ENCODE results near the gene AGBL1. TPM values are rescaled to one million over a fixed set of nuclear protein-coding genes. Genes with fewer than 3 reads are reported as not detected.

Gene AGBL1
- polyA plus RNA-seq, 2 of the 4 experiments (the other 2 are of a cell fraction), result not detected

DNA sequence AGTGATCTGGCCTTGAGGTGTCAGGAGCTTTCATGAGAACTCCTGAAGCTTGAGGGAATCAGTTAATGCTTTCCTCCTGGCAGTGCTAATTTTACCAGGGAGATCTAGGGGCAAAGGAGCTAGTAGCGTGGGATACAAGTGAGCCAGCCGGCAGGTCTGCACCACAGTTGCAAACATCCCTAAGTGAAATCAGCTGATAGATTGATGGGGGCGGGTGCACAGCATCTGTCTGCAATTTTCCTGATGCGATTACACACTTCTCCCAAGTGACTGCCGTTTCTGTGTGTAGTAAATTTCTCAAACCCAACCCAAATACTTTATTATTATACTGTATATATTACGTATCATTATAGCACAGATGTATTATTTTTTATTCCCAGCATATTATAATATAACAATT, 304.5 kb downstream of the AGBL1 start:
- Histone ChIP-seq H3K27ac (no peak overlapping the region), H3K4me1 (no peaks in the 10 kb centered on the region), H3K9me3 (no peaks in the 10 kb centered on the region), H3K4me2 (no peak overlapping the region), H3K4me3 (no peak overlapping the region)
- 21% methylated on average over 6 of the region's 6 CpGs for WGBS (ENCODE audit: missing lambda C conversion rate)
- DNase-seq (ENCODE audit: low read depth in 1 of 2, low spot score in 1 of 2) (no peak), ATAC-seq (no peak), FAIRE-seq (no peak)
- ChIA-PET POLR2A (no interaction called here), CTCF (no interaction called here)
- TF ChIP-seq KDM5A (IDR thresholded peaks at IDR 0.05) (no peak), CEBPB (IDR thresholded peaks at IDR 0.05) (no peak), EHF (CRISPR knock-in tag; IDR thresholded peaks at IDR 0.05) (no peak), JUN (IDR thresholded peaks at IDR 0.05) (no peak), EP300 (IDR thresholded peaks at IDR 0.05) (no peak), RNF2 (IDR thresholded peaks at IDR 0.05; ENCODE audit: borderline replicate concordance, low read depth) (no peak), HDAC2 (IDR thresholded peaks at IDR 0.05) (no peak)

DNA sequence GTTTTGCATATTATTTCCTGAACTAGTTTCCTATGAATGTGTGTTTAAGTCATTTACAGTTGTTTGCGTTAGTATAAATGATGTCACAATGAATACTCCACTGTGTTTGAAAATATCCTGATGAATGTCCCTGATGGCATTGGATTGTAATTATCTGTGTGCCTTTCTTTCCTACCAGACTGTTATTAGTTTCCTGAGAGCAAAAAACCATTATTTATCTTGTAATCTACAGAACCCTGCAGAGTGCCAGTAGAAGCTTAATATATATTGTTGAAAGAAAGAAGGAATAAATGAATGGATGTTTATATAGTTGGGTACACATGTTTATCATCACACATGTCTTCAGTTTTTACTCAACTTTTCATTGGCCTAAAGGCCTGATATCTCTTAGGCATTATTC, 312.6 kb downstream of the AGBL1 start:
- no peak overlapping the region for H3K27ac ChIP-seq
- ChIA-PET POLR2A (no interaction called here), CTCF (no interaction called here)
- DNase-seq (ENCODE audit: low read depth in 1 of 2, low spot score in 1 of 2) (no peak), ATAC-seq (no peak), FAIRE-seq (peak; percentile 23)
- TF ChIP-seq SREBF2 (IDR thresholded peaks at IDR 0.05), result no peak
- no peak for TF ChIP-seq MAX (IDR thresholded peaks at IDR 0.05)
- no peak for TF ChIP-seq ZFP36 (IDR thresholded peaks at IDR 0.05; ENCODE audit: borderline replicate concordance, partially characterized antibody)
- no peak for TF ChIP-seq RNF2 (IDR thresholded peaks at IDR 0.05; ENCODE audit: borderline replicate concordance, low read depth)
- TF ChIP-seq RAD21 (conservative IDR thresholded peaks at IDR 0.05 in 1 of 2, IDR thresholded peaks at IDR 0.05 in 1 of 2), result no peak
- TF ChIP-seq, protein P1, sequence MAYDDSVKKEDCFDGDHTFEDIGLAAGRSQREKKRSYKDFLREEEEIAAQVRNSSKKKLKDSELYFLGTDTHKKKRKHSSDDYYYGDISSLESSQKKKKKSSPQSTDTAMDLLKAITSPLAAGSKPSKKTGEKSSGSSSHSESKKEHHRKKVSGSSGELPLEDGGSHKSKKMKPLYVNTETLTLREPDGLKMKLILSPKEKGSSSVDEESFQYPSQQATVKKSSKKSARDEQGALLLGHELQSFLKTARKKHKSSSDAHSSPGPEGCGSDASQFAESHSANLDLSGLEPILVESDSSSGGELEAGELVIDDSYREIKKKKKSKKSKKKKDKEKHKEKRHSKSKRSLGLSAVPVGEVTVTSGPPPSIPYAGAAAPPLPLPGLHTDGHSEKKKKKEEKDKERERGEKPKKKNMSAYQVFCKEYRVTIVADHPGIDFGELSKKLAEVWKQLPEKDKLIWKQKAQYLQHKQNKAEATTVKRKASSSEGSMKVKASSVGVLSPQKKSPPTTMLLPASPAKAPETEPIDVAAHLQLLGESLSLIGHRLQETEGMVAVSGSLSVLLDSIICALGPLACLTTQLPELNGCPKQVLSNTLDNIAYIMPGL (CRISPR knock-in tag; IDR thresholded peaks at IDR 0.05; ENCODE audit: borderline replicate concordance), result no peak
- no peak for TF ChIP-seq SMC3 (IDR thresholded peaks at IDR 0.05)
- no peak for TF ChIP-seq ESRRA (IDR thresholded peaks at IDR 0.05; ENCODE audit: borderline replicate concordance, low read length)
- no peak for TF ChIP-seq HOXB13 (CRISPR knock-in tag; IDR thresholded peaks at IDR 0.05; ENCODE audit: low read depth)
- no peaks in the 10 kb centered on the region for H3K4me1 ChIP-seq
- H3K9me3 ChIP-seq, result no peaks in the 10 kb centered on the region
- WGBS (ENCODE audit: missing lambda C conversion rate), result 34% methylated on average over 1 of the region's 1 CpG
- no peak overlapping the region for H3K4me2 ChIP-seq
- H3K4me3 ChIP-seq, result no peak overlapping the region

GRCh38 chr15:86392874-86393273, 313.2 kb downstream of the AGBL1 start:
- Histone ChIP-seq H3K27ac (no peak overlapping the region), H3K4me3 (no peak overlapping the region), H3K9me3 (no peaks in the 10 kb centered on the region), H3K4me2 (no peak overlapping the region), H3K4me1 (no peaks in the 10 kb centered on the region)
- ChIA-PET POLR2A (no interaction called here), CTCF (interaction anchor here (0.8 kb wide), 1 partner anchor 10 kb away, joined by 4 read pairs; no protein-coding TSS in a partner anchor)
- TF ChIP-seq POLR2A (IDR thresholded peaks at IDR 0.05; ENCODE audit: low read length) (no peak), E2F6 (IDR thresholded peaks at IDR 0.05; ENCODE audit: borderline replicate concordance, low read depth) (no peak), NFE2L2 (conservative IDR thresholded peaks at IDR 0.05; ENCODE audit: low read length) (no peak), FOSL2 (IDR thresholded peaks at IDR 0.05) (no peak), FOSL2 (CRISPR knock-in tag; IDR thresholded peaks at IDR 0.05) (no peak), EHF (CRISPR knock-in tag; IDR thresholded peaks at IDR 0.05) (no peak), USF2 (IDR thresholded peaks at IDR 0.05) (no peak), NR3C1 (IDR thresholded peaks at IDR 0.05) (no peak), HOXB13 (CRISPR knock-in tag; IDR thresholded peaks at IDR 0.05; ENCODE audit: low read depth) (no peak), HOXB5 (CRISPR knock-in tag; IDR thresholded peaks at IDR 0.05) (no peak), MYC (IDR thresholded peaks at IDR 0.05; ENCODE audit: borderline replicate concordance, low read length) (no peak), CHD2 (IDR thresholded peaks at IDR 0.05; ENCODE audit: low read length, partially characterized antibody) (no peak), ZFP36 (IDR thresholded peaks at IDR 0.05; ENCODE audit: borderline replicate concordance, partially characterized antibody) (no peak), ESRRA (IDR thresholded peaks at IDR 0.05; ENCODE audit: borderline replicate concordance, low read length) (no peak), RAD21 (conservative IDR thresholded peaks at IDR 0.05 in 1 of 2, IDR thresholded peaks at IDR 0.05 in 1 of 2) (no peak), KDM5A (IDR thresholded peaks at IDR 0.05) (no peak)
- TF ChIP-seq, protein P2, sequence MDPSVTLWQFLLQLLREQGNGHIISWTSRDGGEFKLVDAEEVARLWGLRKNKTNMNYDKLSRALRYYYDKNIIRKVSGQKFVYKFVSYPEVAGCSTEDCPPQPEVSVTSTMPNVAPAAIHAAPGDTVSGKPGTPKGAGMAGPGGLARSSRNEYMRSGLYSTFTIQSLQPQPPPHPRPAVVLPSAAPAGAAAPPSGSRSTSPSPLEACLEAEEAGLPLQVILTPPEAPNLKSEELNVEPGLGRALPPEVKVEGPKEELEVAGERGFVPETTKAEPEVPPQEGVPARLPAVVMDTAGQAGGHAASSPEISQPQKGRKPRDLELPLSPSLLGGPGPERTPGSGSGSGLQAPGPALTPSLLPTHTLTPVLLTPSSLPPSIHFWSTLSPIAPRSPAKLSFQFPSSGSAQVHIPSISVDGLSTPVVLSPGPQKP (IDR thresholded peaks at IDR 0.05; ENCODE audit: low read depth, low read length), result no peak
- WGBS (ENCODE audit: missing lambda C conversion rate), result 3% methylated on average over 2 of the region's 2 CpGs
- no peak for ATAC-seq
- no peak for DNase-seq (ENCODE audit: low read depth in 1 of 2, low spot score in 1 of 2)
- FAIRE-seq, result no peak

Data from A549 (cell line).